B cell (primary cell): ENCODE data around the gene IGHMBP2. TPM values are rescaled to one million over a fixed set of nuclear protein-coding genes. Genes with fewer than 3 reads are reported as not detected.

Source experiments
- ATAC-seq: fragments of 200-7000 bp; cut with Tn5 transposase; one replicate; pipeline ENCODE4 v1.10.0; 2021; ENCODE audit warnings: low read depth, mild to moderate bottlenecking, moderate number of reproducible peaks, moderate library complexity
- CTCF ChIA-PET: fragments of 350-600 bp; sonication (Branson Sonifier 250); formaldehyde crosslinking; loops from one replicate; lab custom pipeline; 2021; ENCODE audit warnings: antibody characterized with exemption, inconsistent platforms; lab: Charles Lee
- POLR2A ChIA-PET: fragments of 350-600 bp; sonication (Branson Sonifier 250); formaldehyde crosslinking; loops from one replicate; lab custom pipeline; 2021; ENCODE audit warnings: antibody characterized with exemption; lab: Charles Lee
- DNase-seq: peaks from one replicate; pipeline ENCODE4 v3.0.0; 2013
- H2AFZ ChIP-seq: 2 replicates; pipeline ENCODE4 v1.6.1; 2012; ENCODE audit warnings: mild to moderate bottlenecking, low read depth, low read length; ENCODE audit not compliant: insufficient read depth, poor library complexity, severe bottlenecking
- H3K27ac ChIP-seq, 2 donors: 1 replicate in 1 of 2; 2 replicates in 1 of 2; pipeline ENCODE4 v1.5.1; 2012 to 2013; ENCODE audit warnings: low read length in 2 of 2, mild to moderate bottlenecking in 2 of 2, moderate library complexity in 1 of 2
- H3K27me3 ChIP-seq, 4 experiments: fragments of 200-600 bp in 1 of 4; sonication (generic) in 1 of 4; replicated peaks in 1 of 4; 1 replicate in 2 of 4; 2 replicates in 2 of 4; pipeline versions ENCODE4 v1.6.1 to v1.7.0; 2013 to 2016; ENCODE audit warnings: low read length in 3 of 4, mild to moderate bottlenecking in 2 of 4, mixed read lengths in 1 of 4, moderate library complexity in 1 of 4; ENCODE audit not compliant: insufficient read depth in 4 of 4, control insufficient read depth in 3 of 4; ENCODE audit errors: control extremely low read depth in 1 of 4
- H3K36me3 ChIP-seq, 2 experiments: replicated peaks in 1 of 2; 1 replicate in 1 of 2; 2 replicates in 1 of 2; pipeline versions ENCODE4 v1.6.1 to v1.7.1; 2013; ENCODE audit warnings: low read length in 1 of 2; ENCODE audit not compliant: insufficient read depth in 2 of 2, control insufficient read depth in 1 of 2; ENCODE audit errors: control extremely low read depth in 1 of 2, extremely low read depth in 1 of 2
- H3K4me1 ChIP-seq, 2 donors: fragments of 200-600 bp in 1 of 2; sonication (generic) in 1 of 2; 1 replicate in 1 of 2; 2 replicates in 1 of 2; pipeline versions ENCODE4 v1.5.1 to v1.6.1; 2013 to 2017; ENCODE audit warnings: low read length in 2 of 2; ENCODE audit not compliant: control insufficient read depth in 2 of 2, insufficient read depth in 2 of 2
- H3K4me2 ChIP-seq: replicated peaks from 2 replicates; pipeline ENCODE3; 2012; ENCODE audit warnings: mild to moderate bottlenecking, low read depth, low read length; ENCODE audit not compliant: poor library complexity, severe bottlenecking
- H3K4me3 ChIP-seq, 5 experiments: fragments of 200-600 bp in 1 of 5; sonication (generic) in 1 of 5; 1 replicate in 3 of 5; 2 replicates in 2 of 5; pipeline versions ENCODE4 v1.5.1 to v1.7.0; 2011 to 2016; ENCODE audit warnings: low read length in 4 of 5, mild to moderate bottlenecking in 4 of 5, low read depth in 2 of 5, control low read depth in 1 of 5, moderate library complexity in 1 of 5; ENCODE audit not compliant: insufficient read depth in 1 of 5; ENCODE audit errors: control extremely low read depth in 1 of 5, extremely low read depth in 1 of 5
- H3K79me2 ChIP-seq: fragments of 200-600 bp; sonication (generic); one replicate; pipeline ENCODE4 v1.6.0; 2016; ENCODE audit warnings: low read length; ENCODE audit not compliant: control insufficient read depth, insufficient read depth
- H3K9ac ChIP-seq: fragments of 200-600 bp; sonication (generic); 2 replicates; pipeline ENCODE4 v1.6.1; 2017; ENCODE audit warnings: mild to moderate bottlenecking, low read length, moderate library complexity
- H3K9me3 ChIP-seq, 3 donors: one replicate each; pipeline versions ENCODE4 v1.6.1 to v1.7.1; 2013; ENCODE audit warnings: low read length in 2 of 3; ENCODE audit not compliant: control insufficient read depth in 2 of 3, insufficient read depth in 1 of 3; ENCODE audit errors: control extremely low read depth in 1 of 3
- H4K20me1 ChIP-seq: 2 replicates; pipeline ENCODE4 v1.6.0; 2012; ENCODE audit warnings: mild to moderate bottlenecking, low read length; ENCODE audit not compliant: insufficient read depth, control insufficient read depth, poor library complexity, severe bottlenecking
- H3K27ac Mint-ChIP-seq: one replicate; pipeline ENCODE4 v1.8.0; 2021; ENCODE audit warnings: mixed read lengths
- H3K27me3 Mint-ChIP-seq: one replicate; pipeline ENCODE4 v1.8.0; 2021; ENCODE audit warnings: mixed read lengths
- H3K4me1 Mint-ChIP-seq: one replicate; pipeline ENCODE4 v1.8.0; 2021; ENCODE audit warnings: mixed read lengths
- H3K4me3 Mint-ChIP-seq: one replicate; pipeline ENCODE4 v1.8.0; 2021; ENCODE audit warnings: mixed read lengths
- H3K9me3 Mint-ChIP-seq: one replicate; pipeline ENCODE4 v1.8.0; 2022; ENCODE audit warnings: mixed read lengths; ENCODE audit not compliant: insufficient read depth
- CTCF ChIP-seq: fragments of 200-600 bp; IDR thresholded peaks from one replicate; pipeline ENCODE4 v1.8.0; 2022; ENCODE audit warnings: antibody characterized with exemption, mild to moderate bottlenecking
- EZH2 ChIP-seq: IDR thresholded peaks from 2 replicates; pipeline ENCODE4 v1.6.1; 2012; ENCODE audit warnings: borderline replicate concordance, low read depth, mild to moderate bottlenecking, moderate library complexity, low read length; ENCODE audit not compliant: insufficient read depth, poor library complexity, severe bottlenecking
- WGBS: methylation state at CpG from one replicate; pipeline ENCODE4 v1.1.5; 2013; ENCODE audit warnings: missing lambda C conversion rate; ENCODE audit not compliant: insufficient coverage; 5-methylcytosine and 5-hydroxymethylcytosine counted together
- intact Hi-C: fragments of 100-400 bp; cut with micrococcal nuclease; formaldehyde crosslinking; loops from one replicate; pipeline ENCODE4 v1.10.0; 2022
- polyA plus RNA-seq: library from polyadenylated mRNA; depleted of rRNA; stranded (reverse); fragments of >200 nt; gene quantifications from 2 replicates; pipeline ENCODE4 v1.2.3, GENCODE V29; 2012
- total RNA-seq, 2 donors: library from RNA; stranded (reverse); fragments of 120-200 nt in 1 of 2; gene quantifications; 1 replicate in 1 of 2; 2 replicates in 1 of 2; pipeline versions ENCODE4 v1.2.3 to v1.2.4, GENCODE V29; 2013 to 2022

Gene IGHMBP2
- total and polyA plus RNA-seq, 2 donors (not counting 1 experiment from before 2014, with no cell fraction given) = 41.4 to 42.9 TPM

GRCh38 chr11:68932358-68932757, 28.7 kb downstream of the IGHMBP2 start:
- H3K27me3 Mint-ChIP-seq = no peaks in the 10 kb centered on the region
- peaks cover 8% of the 10 kb centered on the region for H3K4me1 Mint-ChIP-seq
- 100% methylated on average over 4 of the region's 7 CpGs for WGBS
- no peaks in the 10 kb centered on the region for H4K20me1 ChIP-seq
- intact Hi-C loops = no loop called here
- H3K4me3 Mint-ChIP-seq = no peak overlapping the region
- H3K9me3 Mint-ChIP-seq = no peaks in the 10 kb centered on the region
- H3K27ac Mint-ChIP-seq = no peak overlapping the region
- no peak overlapping the region for H3K9ac ChIP-seq
- H3K4me1 ChIP-seq = peaks cover 2 to 4% of the 10 kb centered on the region in 2 donors
- ATAC-seq (no peak), DNase-seq (no peak)
- no peak overlapping the region for H3K27ac ChIP-seq
- peaks cover 0 to 58% of the 10 kb centered on the region in 2 experiments for H3K36me3 ChIP-seq
- ChIA-PET POLR2A (interaction anchor here (0.9 kb wide), 1 partner anchor 101 kb away, joined by 6 read pairs; no protein-coding TSS in a partner anchor), CTCF (no interaction called here)
- no peaks in the 10 kb centered on the region for H3K27me3 ChIP-seq
- no peak overlapping the region for H2AFZ ChIP-seq
- TF ChIP-seq CTCF (no peak), EZH2 (no peak)
- H3K79me2 ChIP-seq = no peaks in the 10 kb centered on the region
- H3K4me2 ChIP-seq = no peak overlapping the region
- no peak overlapping the region for H3K4me3 ChIP-seq
- no peaks in the 10 kb centered on the region for H3K9me3 ChIP-seq

- Histone ChIP-seq H3K4me1 (no peaks in the 10 kb centered on the region), H3K4me2 (no peak overlapping the region), H3K9me3 (no peaks in the 10 kb centered on the region), H3K36me3 (peaks cover 0 to 60% of the 10 kb centered on the region in 2 experiments), H3K9ac (no peak overlapping the region), H2AFZ (no peak overlapping the region), H4K20me1 (no peaks in the 10 kb centered on the region), H3K27ac (no peak overlapping the region), H3K4me3 (no peak overlapping the region), H3K27me3 (no peaks in the 10 kb centered on the region), H3K79me2 (no peaks in the 10 kb centered on the region)
- WGBS = 99% methylated on average over 20 of the region's 24 CpGs
- intact Hi-C loops = no loop called here
- Mint-ChIP-seq H3K4me1 (peaks cover 2% of the 10 kb centered on the region), H3K4me3 (no peak overlapping the region), H3K9me3 (no peaks in the 10 kb centered on the region), H3K27ac (no peak overlapping the region), H3K27me3 (no peaks in the 10 kb centered on the region)
- ChIA-PET CTCF (no interaction called here), POLR2A (no interaction called here)
- DNase-seq (no peak), ATAC-seq (no peak)
- TF ChIP-seq EZH2 (no peak), CTCF (no peak)
Measured at GRCh38 chr11:68932933-68933577, 29.4 kb downstream of the IGHMBP2 start.
